NCI-H748 (cell line): ENCODE results near the gene P2RX5.

Experiments
- DNase-seq: peaks from one replicate; lab custom pipeline; 2025; ENCODE audit not compliant: unreplicated experiment; lab: John Stamatoyannopoulos, UW

The P2RX5 gene

GRCh38 chr17:3626831-3627768 lies 68.9 kb downstream of the P2RX5 start:
- DNase-seq: no peak
